ENCODE data around the gene IL22RA1.

Gene IL22RA1

GRCh38 chr1:24120965-24121364 is 22.0 kb downstream of the IL22RA1 start:
- Histone ChIP-seq H3K4me1 (no peaks in the 10 kb centered on the region), H3K27ac (no peak overlapping the region)
- TF ChIP-seq CTCF (IDR thresholded peaks at IDR 0.05): no peak

GRCh38 chr1:24119859-24120756 is 22.8 kb downstream of the IL22RA1 start:
- no peak overlapping the region for H3K27ac ChIP-seq
- no peak for TF ChIP-seq CTCF (IDR thresholded peaks at IDR 0.05)
- no peaks in the 10 kb centered on the region for H3K79me2 ChIP-seq
- peak overlapping the region; percentile 60 for H2AFZ ChIP-seq
- no peaks in the 10 kb centered on the region for H3K4me1 ChIP-seq
- no peak overlapping the region for H3K9ac ChIP-seq
- H3K4me2 ChIP-seq (ENCODE audit: low read length): no peak overlapping the region
- no peaks in the 10 kb centered on the region for H3K27me3 ChIP-seq (ENCODE audit: control insufficient read depth, insufficient read depth, low read length)
- no peaks in the 10 kb centered on the region for H3K9me3 ChIP-seq (ENCODE audit: control insufficient read depth, low read length)
- H3K4me3 ChIP-seq (ENCODE audit: low read depth, low read length): no peak overlapping the region
- H3K36me3 ChIP-seq (ENCODE audit: control insufficient read depth, insufficient read depth, low read length): no peaks in the 10 kb centered on the region

More at GRCh38 chr1:24120965-24121364, 22.0 kb downstream of the IL22RA1 start:
- Histone ChIP-seq H3K4me3 (ENCODE audit: low read depth, low read length) (no peak overlapping the region), H3K9me3 (ENCODE audit: control insufficient read depth, low read length) (no peaks in the 10 kb centered on the region), H3K4me2 (ENCODE audit: low read length) (no peak overlapping the region), H3K36me3 (ENCODE audit: control insufficient read depth, insufficient read depth, low read length) (no peaks in the 10 kb centered on the region), H2AFZ (no peak overlapping the region), H3K79me2 (no peaks in the 10 kb centered on the region), H3K9ac (no peak overlapping the region), H3K27me3 (ENCODE audit: control insufficient read depth, insufficient read depth, low read length) (no peaks in the 10 kb centered on the region)

- TF ChIP-seq CTCF (IDR thresholded peaks at IDR 0.05): no peak
- H3K27me3 ChIP-seq (ENCODE audit: control insufficient read depth, insufficient read depth, low read length): no peaks in the 10 kb centered on the region
- no peaks in the 10 kb centered on the region for H3K79me2 ChIP-seq
- no peak overlapping the region for H3K27ac ChIP-seq
- no peak overlapping the region for H3K4me3 ChIP-seq (ENCODE audit: low read depth, low read length)
- H3K9me3 ChIP-seq (ENCODE audit: control insufficient read depth, low read length): no peaks in the 10 kb centered on the region
- H3K9ac ChIP-seq: no peak overlapping the region
- no peaks in the 10 kb centered on the region for H3K36me3 ChIP-seq (ENCODE audit: control insufficient read depth, insufficient read depth, low read length)
- no peaks in the 10 kb centered on the region for H3K4me1 ChIP-seq
- no peak overlapping the region for H2AFZ ChIP-seq
- H3K4me2 ChIP-seq (ENCODE audit: low read length): no peak overlapping the region
These were observed 23.5 kb downstream of the IL22RA1 start for GRCh38 chr1:24119489-24119858.

GRCh38 chr1:24118410-24119242 is 24.3 kb downstream of the IL22RA1 start:
- Histone ChIP-seq H3K4me2 (ENCODE audit: low read length) (no peak overlapping the region), H3K36me3 (ENCODE audit: control insufficient read depth, insufficient read depth, low read length) (no peaks in the 10 kb centered on the region), H3K27me3 (ENCODE audit: control insufficient read depth, insufficient read depth, low read length) (no peaks in the 10 kb centered on the region), H2AFZ (no peak overlapping the region), H3K79me2 (no peaks in the 10 kb centered on the region), H3K27ac (no peak overlapping the region), H3K9ac (no peak overlapping the region), H3K4me3 (ENCODE audit: low read depth, low read length) (no peak overlapping the region), H3K4me1 (no peaks in the 10 kb centered on the region), H3K9me3 (ENCODE audit: control insufficient read depth, low read length) (no peaks in the 10 kb centered on the region)
- no peak for TF ChIP-seq CTCF (IDR thresholded peaks at IDR 0.05)
